Liver (tissue), 3 donors: Measurements from ENCODE around the gene AQP3.

Experiments used
- CTCF ChIP-seq: fragments of 150-350 bp; IDR thresholded peaks from 2 replicates; pipeline ENCODE4 v1.5.1; 2017; ENCODE audit warnings: improper control_type of control experiment, low read depth, low read length; ENCODE audit not compliant: missing input control
- EGR1 ChIP-seq, 2 donors: IDR thresholded peaks; 2 replicates each; pipeline ENCODE4 v1.6.1; 2016 to 2018; ENCODE audit warnings: antibody characterized with exemption in 2 of 2, low read depth in 2 of 2
- FOXA1 ChIP-seq: IDR thresholded peaks from 2 replicates; pipeline ENCODE4 v1.6.1; 2016; ENCODE audit warnings: antibody characterized with exemption
- HNF4A ChIP-seq, 2 donors: conservative IDR thresholded peaks; 2 replicates each; pipeline ENCODE4 v1.6.1; 2016; ENCODE audit warnings: antibody characterized with exemption in 2 of 2, mild to moderate bottlenecking in 2 of 2
- HNF4G ChIP-seq: IDR thresholded peaks from 2 replicates; pipeline ENCODE4 v1.6.1; 2016; ENCODE audit warnings: antibody characterized with exemption
- MAX ChIP-seq: IDR thresholded peaks from 2 replicates; pipeline ENCODE4 v1.6.1; 2016; ENCODE audit warnings: antibody characterized with exemption
- NR2F2 ChIP-seq: IDR thresholded peaks from 2 replicates; pipeline ENCODE4 v1.6.1; 2016; ENCODE audit warnings: antibody characterized with exemption
- RAD21 ChIP-seq, 2 donors: IDR thresholded peaks; 2 replicates each; pipeline ENCODE4 v1.6.1; 2016; ENCODE audit warnings: antibody characterized with exemption in 2 of 2, mild to moderate bottlenecking in 2 of 2
- REST ChIP-seq: IDR thresholded peaks from 2 replicates; pipeline ENCODE4 v1.6.1; 2016; ENCODE audit warnings: antibody characterized with exemption, mild to moderate bottlenecking
- SP1 ChIP-seq: IDR thresholded peaks from 2 replicates; pipeline ENCODE4 v1.6.1; 2018; ENCODE audit warnings: antibody characterized with exemption, mild to moderate bottlenecking
- TAF1 ChIP-seq: conservative IDR thresholded peaks from 2 replicates; pipeline ENCODE4 v1.6.1; 2016; ENCODE audit warnings: antibody characterized with exemption, mild to moderate bottlenecking
- YY1 ChIP-seq: IDR thresholded peaks from 2 replicates; pipeline ENCODE4 v1.6.1; 2016; ENCODE audit warnings: antibody characterized with exemption, mild to moderate bottlenecking
- ZBTB33 ChIP-seq: IDR thresholded peaks from 2 replicates; pipeline ENCODE4 v1.6.1; 2016; ENCODE audit warnings: antibody characterized with exemption
- donor health status: healthy.
- donor health status: healthy.

- TF ChIP-seq CTCF (no peak), MAX (no peak), REST (no peak), NR2F2 (no peak), SP1 (no peak), ZBTB33 (no peak), RAD21 (IDR thresholded peaks at IDR 0.05) (no peak), FOXA1 (no peak), HNF4A (conservative IDR thresholded peaks at IDR 0.05) (no peak), HNF4G (no peak), TAF1 (no peak), YY1 (no peak), EGR1 (IDR thresholded peaks at IDR 0.05; ENCODE audit: low read depth in 2 of 2) (no peak)
Observed at GRCh38 chr9:33458444-33458843, 11.1 kb upstream of the AQP3 start.
